DND-41 (cell line): ENCODE results near the gene ACAA1.
"Not testable (repeated sequence)": the region's sequence is repeated elsewhere in the genome, so short reads cannot be mapped to it uniquely, and the experiment has no call there.

Source experiments
- ATAC-seq: fragments of 200-7000 bp; cut with Tn5 transposase; 3 replicates; pipeline ENCODE4 v1.9.1; 2021; ENCODE audit warnings: low read depth; ENCODE audit not compliant: insufficient read depth
- DNase-seq: peaks from one replicate; pipeline ENCODE4 v3.0.0-alpha.2; 2020
- H2AFZ ChIP-seq: 2 replicates; pipeline ENCODE4 v1.6.0; 2012; ENCODE audit warnings: low read depth, low read length
- H3K27ac ChIP-seq: 2 replicates; pipeline ENCODE4 v1.5.1; 2012; ENCODE audit warnings: low read length, inconsistent platforms
- H3K27me3 ChIP-seq: fragments of 200-600 bp; sonication (generic); 2 replicates; pipeline ENCODE4 v1.6.0; 2012; ENCODE audit warnings: low read length, mild to moderate bottlenecking, inconsistent platforms; ENCODE audit not compliant: insufficient read depth, poor library complexity
- H3K36me3 ChIP-seq: 2 replicates; pipeline ENCODE4 v1.5.1; 2012; ENCODE audit warnings: low read length, inconsistent platforms; ENCODE audit not compliant: insufficient read depth
- H3K4me1 ChIP-seq: 2 replicates; pipeline ENCODE4 v1.5.1; 2012; ENCODE audit warnings: mild to moderate bottlenecking, low read length; ENCODE audit not compliant: insufficient read depth
- H3K4me2 ChIP-seq: 2 replicates; pipeline ENCODE4 v1.6.0; 2012; ENCODE audit warnings: mild to moderate bottlenecking, moderate library complexity, low read length, inconsistent platforms; ENCODE audit not compliant: insufficient read depth
- H3K4me3 ChIP-seq, 2 experiments: fragments of 200-600 bp in 1 of 2; shearing (Covaris generic) in 1 of 2; 2 replicates each; pipeline ENCODE4 v1.5.1; 2012 to 2016; ENCODE audit warnings: inconsistent platforms in 2 of 2, low read length in 2 of 2, mild to moderate bottlenecking in 2 of 2, low read depth in 1 of 2, moderate library complexity in 1 of 2
- H3K79me2 ChIP-seq: 2 replicates; pipeline ENCODE4 v1.6.0; 2012; ENCODE audit warnings: low read length, inconsistent platforms; ENCODE audit not compliant: insufficient read depth
- H3K9ac ChIP-seq: 2 replicates; pipeline ENCODE4 v1.6.0; 2012; ENCODE audit warnings: low read depth, mild to moderate bottlenecking, inconsistent platforms, low read length, moderate library complexity
- H3K9me3 ChIP-seq: 2 replicates; pipeline ENCODE4 v1.5.1; 2012; ENCODE audit warnings: low read length, moderate library complexity, mild to moderate bottlenecking, inconsistent platforms; ENCODE audit not compliant: insufficient read depth, severe bottlenecking
- H4K20me1 ChIP-seq: 2 replicates; pipeline ENCODE4 v1.6.0; 2012; ENCODE audit warnings: low read length; ENCODE audit not compliant: insufficient read depth
- EZH2 ChIP-seq: IDR thresholded peaks from 3 replicates; pipeline ENCODE4 v1.6.1; 2012; ENCODE audit warnings: borderline replicate concordance, low read depth, mild to moderate bottlenecking, moderate library complexity, low read length, inconsistent platforms; ENCODE audit not compliant: severe bottlenecking
- TF ChIP-seq, protein P1 (sequence below): IDR thresholded peaks from 2 replicates; pipeline ENCODE4 v1.5.1; 2012; ENCODE audit warnings: borderline replicate concordance, low read length, moderate library complexity, mild to moderate bottlenecking; ENCODE audit not compliant: poor library complexity, severe bottlenecking; ENCODE audit errors: extremely low read depth

The ACAA1 gene

DNA sequence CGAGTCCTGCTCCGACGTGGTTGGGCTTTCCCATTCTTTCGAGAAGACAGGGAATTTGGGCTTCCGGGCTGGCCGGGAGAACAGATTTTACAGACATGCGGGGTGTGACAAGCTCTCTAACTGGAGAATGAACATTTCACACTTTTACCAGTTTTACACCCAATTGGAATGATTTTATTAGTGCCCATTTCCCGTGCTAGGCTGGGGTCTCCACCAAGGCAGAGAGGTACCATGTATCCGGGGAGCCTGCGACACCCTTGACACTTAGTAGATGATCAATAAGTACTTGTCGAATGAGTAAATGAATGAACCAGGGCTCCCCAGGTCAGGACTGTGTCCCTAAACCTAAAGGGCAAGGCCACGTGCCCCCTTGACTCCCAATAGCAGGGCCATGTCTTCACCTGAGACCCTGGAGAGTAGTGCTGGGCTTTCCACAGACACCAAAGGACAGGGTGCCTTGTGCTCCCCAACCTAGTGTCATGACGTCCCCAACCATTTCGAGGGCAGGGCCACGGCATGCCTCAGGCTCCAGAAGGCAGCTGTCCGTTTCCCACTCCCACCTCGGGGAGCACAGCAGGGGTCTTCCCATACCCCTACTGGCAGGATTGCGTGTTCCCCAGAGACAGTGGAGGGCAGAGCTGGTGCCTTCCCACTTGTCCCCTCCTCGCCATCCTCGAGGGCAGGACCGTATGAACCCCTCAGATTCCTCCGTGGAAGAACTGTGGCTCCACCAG, 855 bp upstream of the ACAA1 start:
- Histone ChIP-seq H3K4me3 (peak overlapping the region; percentile 91 to 92), H3K27me3 (no peaks in the 10 kb centered on the region), H4K20me1 (0 out of 2 replicates have a peak, but pooled peaks cover 3% of the 10 kb centered on the region), H3K9me3 (no peaks in the 10 kb centered on the region), H3K9ac (peak overlapping the region; percentile 96), H3K27ac (peak overlapping the region; percentile 78), H3K4me2 (peak overlapping the region; percentile 97), H3K79me2 (peaks cover 44% of the 10 kb centered on the region), H3K4me1 (peaks cover 45% of the 10 kb centered on the region), H2AFZ (peak overlapping the region; percentile 99), H3K36me3 (peaks cover 53% of the 10 kb centered on the region)
- no peak for DNase-seq
- no peak for ATAC-seq
- TF ChIP-seq EZH2, result no peak
- TF ChIP-seq, protein P1, sequence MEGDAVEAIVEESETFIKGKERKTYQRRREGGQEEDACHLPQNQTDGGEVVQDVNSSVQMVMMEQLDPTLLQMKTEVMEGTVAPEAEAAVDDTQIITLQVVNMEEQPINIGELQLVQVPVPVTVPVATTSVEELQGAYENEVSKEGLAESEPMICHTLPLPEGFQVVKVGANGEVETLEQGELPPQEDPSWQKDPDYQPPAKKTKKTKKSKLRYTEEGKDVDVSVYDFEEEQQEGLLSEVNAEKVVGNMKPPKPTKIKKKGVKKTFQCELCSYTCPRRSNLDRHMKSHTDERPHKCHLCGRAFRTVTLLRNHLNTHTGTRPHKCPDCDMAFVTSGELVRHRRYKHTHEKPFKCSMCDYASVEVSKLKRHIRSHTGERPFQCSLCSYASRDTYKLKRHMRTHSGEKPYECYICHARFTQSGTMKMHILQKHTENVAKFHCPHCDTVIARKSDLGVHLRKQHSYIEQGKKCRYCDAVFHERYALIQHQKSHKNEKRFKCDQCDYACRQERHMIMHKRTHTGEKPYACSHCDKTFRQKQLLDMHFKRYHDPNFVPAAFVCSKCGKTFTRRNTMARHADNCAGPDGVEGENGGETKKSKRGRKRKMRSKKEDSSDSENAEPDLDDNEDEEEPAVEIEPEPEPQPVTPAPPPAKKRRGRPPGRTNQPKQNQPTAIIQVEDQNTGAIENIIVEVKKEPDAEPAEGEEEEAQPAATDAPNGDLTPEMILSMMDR, result no peak

DNA sequence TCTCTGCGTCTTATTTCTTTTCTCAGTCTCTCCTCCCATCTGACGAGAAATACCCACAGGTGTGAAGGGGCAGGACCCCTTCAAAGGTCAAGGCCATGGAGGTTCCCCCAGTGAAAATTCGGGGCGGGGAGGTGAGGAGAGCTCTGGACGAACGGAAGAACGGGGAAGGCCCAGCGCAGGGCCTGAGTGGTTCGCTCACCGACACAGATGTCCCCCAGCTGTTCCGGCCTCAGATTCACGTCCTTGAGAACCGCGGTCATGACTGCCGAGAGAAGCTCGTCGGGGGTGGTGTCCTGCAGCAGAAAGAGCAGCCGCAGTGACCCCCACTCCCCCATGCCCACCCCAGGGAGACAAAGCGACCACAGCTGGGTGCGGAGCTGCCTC, 542 bp downstream of the ACAA1 start:
- peak overlapping the region; percentile 84 for H2AFZ ChIP-seq
- H3K4me1 ChIP-seq, result peaks cover 45% of the 10 kb centered on the region
- peaks cover 3% of the 10 kb centered on the region; the same call in 1 of the 2 replicates for H4K20me1 ChIP-seq
- peak overlapping the region; percentile 87 to 92 for H3K4me3 ChIP-seq
- H3K9me3 ChIP-seq, result no peaks in the 10 kb centered on the region
- peak overlapping the region; percentile 96 for H3K9ac ChIP-seq
- no peaks in the 10 kb centered on the region for H3K27me3 ChIP-seq
- peak overlapping the region; percentile 83 for H3K27ac ChIP-seq
- peak overlapping the region; percentile 97 for H3K4me2 ChIP-seq
- no peak for ATAC-seq
- H3K79me2 ChIP-seq, result peaks cover 44% of the 10 kb centered on the region
- no peak for TF ChIP-seq EZH2
- no peak for DNase-seq
- peaks cover 58% of the 10 kb centered on the region for H3K36me3 ChIP-seq

DNA sequence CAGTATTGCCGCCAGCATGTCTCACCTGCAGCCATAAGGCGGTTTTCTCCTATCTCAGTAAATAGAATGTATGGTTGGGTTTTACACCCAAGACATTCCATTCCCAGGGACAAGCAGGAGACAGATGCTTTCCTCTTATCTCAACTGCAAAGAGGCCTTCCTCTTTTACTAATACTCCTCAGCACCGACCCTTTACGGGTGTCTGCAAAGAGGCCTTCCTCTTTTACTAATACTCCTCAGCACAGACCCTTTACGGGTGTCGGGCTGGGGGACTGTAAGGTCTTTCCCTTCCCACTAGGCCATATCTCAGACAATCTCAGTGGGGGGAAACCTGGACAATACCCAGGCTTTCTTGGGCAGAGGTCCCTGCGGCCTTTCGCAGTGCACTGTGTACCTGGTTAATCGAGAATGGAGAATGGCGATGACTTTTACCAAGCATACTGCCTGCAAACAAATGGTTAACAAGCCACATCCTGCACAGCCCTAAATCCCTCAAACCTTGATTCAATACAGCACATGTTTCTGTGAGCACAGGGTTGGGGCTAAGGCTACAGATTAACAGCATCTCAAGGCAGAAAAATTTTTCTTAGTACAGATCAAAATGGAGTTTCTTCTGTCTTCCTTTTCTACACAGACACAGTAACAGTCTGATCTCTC, 1.2 kb downstream of the ACAA1 start:
- DNase-seq, result peak; percentile 44
- H3K27ac ChIP-seq, result peak overlapping the region; percentile 83
- ATAC-seq, H4K20me1 ChIP-seq, H3K27me3 ChIP-seq, H3K9me3 ChIP-seq: not testable (repeated sequence)
- peak overlapping the region; percentile 84 for H2AFZ ChIP-seq
- H3K4me1 ChIP-seq, result peaks cover 45% of the 10 kb centered on the region
- peak overlapping the region; percentile 87 to 92; a peak in 3 of 4 replicates for H3K4me3 ChIP-seq
- H3K4me2 ChIP-seq, result peak overlapping the region; percentile 97
- H3K9ac ChIP-seq, result peak overlapping the region; percentile 96
- peaks cover 58% of the 10 kb centered on the region for H3K36me3 ChIP-seq
- H3K79me2 ChIP-seq, result peaks cover 44% of the 10 kb centered on the region

DNA sequence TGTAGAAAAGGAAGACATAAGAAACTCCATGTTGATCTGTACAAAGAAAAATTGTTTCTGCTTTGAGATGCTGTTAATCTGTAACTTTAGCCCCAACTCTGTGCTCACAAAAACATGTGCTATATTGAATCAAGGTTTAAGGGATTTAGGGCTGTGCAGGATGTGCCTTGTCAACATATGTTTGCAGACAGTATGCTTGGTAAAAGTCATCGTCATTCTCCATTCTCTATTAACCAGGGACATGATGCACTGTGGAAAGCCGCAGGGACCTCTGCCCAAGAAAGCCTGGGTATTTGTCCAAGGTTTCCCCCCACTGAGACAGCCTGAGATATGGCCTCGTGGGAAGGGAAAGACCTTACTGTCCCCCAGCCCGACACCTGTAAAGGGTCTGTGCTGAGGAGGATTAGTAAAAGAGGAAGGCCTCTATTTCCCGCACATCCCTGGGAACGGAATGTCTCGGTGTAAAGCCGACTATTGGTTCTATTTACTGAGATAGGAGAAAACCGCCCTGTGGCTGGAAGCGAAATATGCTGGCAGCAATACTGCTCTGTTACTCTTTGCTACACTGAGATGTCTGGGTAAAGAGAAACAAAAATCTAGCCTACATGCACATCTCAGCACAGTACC, 2.3 kb downstream of the ACAA1 start:
- Histone ChIP-seq H3K79me2 (peaks cover 39% of the 10 kb centered on the region), H3K4me1 (peaks cover 37% of the 10 kb centered on the region), H3K36me3 (peaks cover 59% of the 10 kb centered on the region), H3K4me2 (peak overlapping the region; percentile 97), H3K9ac (0 out of 2 replicates have a peak overlapping the region, but pooled peaks have one; percentile 6)
- not testable (repeated sequence) for H3K9me3 ChIP-seq, H4K20me1 ChIP-seq, ATAC-seq, H3K27me3 ChIP-seq, DNase-seq, H3K4me3 ChIP-seq, H3K27ac ChIP-seq, H2AFZ ChIP-seq
